Right lobe of liver (tissue), 4 donors: Measurements from ENCODE around the gene KLHL35.

Source experiments
- POLR2A ChIP-seq: fragments of 450-650 bp; IDR thresholded peaks from one replicate; pipeline ENCODE4 v1.6.1; 2017; ENCODE audit warnings: antibody characterized with exemption, mild to moderate bottlenecking
- TF ChIP-seq, protein P1 (sequence below), 4 donors: fragments of 200-600 bp in 3 of 4; fragments of 450-650 bp in 1 of 4; IDR thresholded peaks; one replicate each; pipeline versions ENCODE4 v1.5.1 to v1.8.0; 2016 to 2022; ENCODE audit warnings: antibody characterized with exemption in 4 of 4, mild to moderate bottlenecking in 2 of 4
- donor health status: DM: no; HTN: no; CAD: no.
- donor health status: DM: no; HTN: no; CAD: no.
- donor health status: DM: no; HTN: yes; CAD: no.

GRCh38 chr11:75429641-75429901 is 3.4 kb downstream of the KLHL35 start:
- TF ChIP-seq POLR2A = no peak
- TF ChIP-seq, protein P1, sequence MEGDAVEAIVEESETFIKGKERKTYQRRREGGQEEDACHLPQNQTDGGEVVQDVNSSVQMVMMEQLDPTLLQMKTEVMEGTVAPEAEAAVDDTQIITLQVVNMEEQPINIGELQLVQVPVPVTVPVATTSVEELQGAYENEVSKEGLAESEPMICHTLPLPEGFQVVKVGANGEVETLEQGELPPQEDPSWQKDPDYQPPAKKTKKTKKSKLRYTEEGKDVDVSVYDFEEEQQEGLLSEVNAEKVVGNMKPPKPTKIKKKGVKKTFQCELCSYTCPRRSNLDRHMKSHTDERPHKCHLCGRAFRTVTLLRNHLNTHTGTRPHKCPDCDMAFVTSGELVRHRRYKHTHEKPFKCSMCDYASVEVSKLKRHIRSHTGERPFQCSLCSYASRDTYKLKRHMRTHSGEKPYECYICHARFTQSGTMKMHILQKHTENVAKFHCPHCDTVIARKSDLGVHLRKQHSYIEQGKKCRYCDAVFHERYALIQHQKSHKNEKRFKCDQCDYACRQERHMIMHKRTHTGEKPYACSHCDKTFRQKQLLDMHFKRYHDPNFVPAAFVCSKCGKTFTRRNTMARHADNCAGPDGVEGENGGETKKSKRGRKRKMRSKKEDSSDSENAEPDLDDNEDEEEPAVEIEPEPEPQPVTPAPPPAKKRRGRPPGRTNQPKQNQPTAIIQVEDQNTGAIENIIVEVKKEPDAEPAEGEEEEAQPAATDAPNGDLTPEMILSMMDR (IDR thresholded peaks at IDR 0.05) = no peak
